Kidney (tissue), 14 donors: ENCODE data around the gene NSG1. TPM values are rescaled to one million over a fixed set of nuclear protein-coding genes. Genes with fewer than 3 reads are reported as not detected.

Experiments
- DNase-seq, 5 donors: peaks; one replicate each; pipeline ENCODE4 v3.0.0-alpha.2; 2013 to 2020
- FAIRE-seq: peaks from 2 replicates; lab custom pipeline; 2012; peaks lifted over from hg19 to GRCh38; lab: Jason Lieb, UNC
- H3K27ac ChIP-seq, 2 donors: one replicate each; pipeline ENCODE4 v1.7.0; 2013; ENCODE audit warnings: low read depth in 2 of 2, low read length in 2 of 2, inconsistent platforms in 1 of 2
- H3K27me3 ChIP-seq: one replicate; pipeline ENCODE4 v1.7.1; 2013; ENCODE audit warnings: low read length, inconsistent platforms; ENCODE audit not compliant: control insufficient read depth, insufficient read depth
- H3K36me3 ChIP-seq, 3 donors: one replicate each; pipeline versions ENCODE4 v1.7.0 to v1.7.1; 2013; ENCODE audit warnings: low read length in 3 of 3, control low read depth in 1 of 3, inconsistent platforms in 1 of 3; ENCODE audit not compliant: insufficient read depth in 3 of 3, control insufficient read depth in 2 of 3
- H3K4me1 ChIP-seq, 3 donors: one replicate each; pipeline versions ENCODE4 v1.7.0 to v1.7.1; 2013; ENCODE audit warnings: low read length in 3 of 3, inconsistent platforms in 1 of 3, low read depth in 1 of 3; ENCODE audit not compliant: control insufficient read depth in 2 of 3, insufficient read depth in 2 of 3
- H3K4me3 ChIP-seq, 3 donors: one replicate each; pipeline versions ENCODE4 v1.7.0 to v1.8.1; 2013; ENCODE audit warnings: low read length in 3 of 3, control low read depth in 1 of 3, inconsistent platforms in 1 of 3
- H3K9ac ChIP-seq, 3 donors: one replicate each; pipeline versions ENCODE4 v1.7.0 to v1.7.1; 2013; ENCODE audit warnings: low read length in 3 of 3, control low read depth in 1 of 3, inconsistent platforms in 1 of 3
- H3K9me3 ChIP-seq, 3 donors: one replicate each; pipeline versions ENCODE4 v1.7.0 to v1.7.1; 2013; ENCODE audit warnings: low read length in 3 of 3, control low read depth in 1 of 3, inconsistent platforms in 1 of 3; ENCODE audit not compliant: control insufficient read depth in 2 of 3, insufficient read depth in 1 of 3
- CTCF ChIP-seq: IDR thresholded peaks from 3 replicates; pipeline ENCODE4 v1.5.1; 2012; ENCODE audit warnings: mild to moderate bottlenecking, moderate library complexity, borderline replicate concordance; ENCODE audit not compliant: insufficient read depth; ENCODE audit errors: extremely low read depth
- intact Hi-C: fragments of 100-400 bp; cut with DNase I; formaldehyde crosslinking; loops from one replicate; pipeline ENCODE4 v1.11.1; 2022
- polyA plus RNA-seq: library from polyadenylated mRNA; stranded (reverse); fragments of 350-450 nt; fragmentation: Illumina TruSeq; extraction: RNeasy Lipid Tissue Mini Kit (QIAGEN cat#74804); gene quantifications from one replicate; pipeline ENCODE4 v1.2.3, GENCODE V29; 2014; ENCODE audit warnings: low read depth, low replicate concordance; ENCODE audit not compliant: insufficient read depth
- total RNA-seq: library from RNA; stranded (reverse); fragmentation: NEBNext Ultra II Directional; extraction: Animal tissue kit (Norgen Biotek cat#: 25700); gene quantifications from one replicate; pipeline ENCODE4 v1.2.1, GENCODE V29; 2021
- donor health status: control.
- donor health status: control.
- donor health status: control.
- donor health status: control.
- donor health status: control.
- donor health status: DM: yes; HTN: yes; CAD: no.
- donor health status: Normal renal cell carcinoma (clear cell type).

Gene NSG1
- total and polyA plus RNA-seq, 2 donors from 2014 or later, result 4.7 to 9.5 TPM

GRCh38 chr4:4425119-4425690 is 38.3 kb downstream of the NSG1 start:
- H3K9me3 ChIP-seq, result no peaks in the 10 kb centered on the region
- H3K36me3 ChIP-seq, result peaks cover 2 to 29% (median 24%) of the 10 kb centered on the region in 3 donors
- no peak overlapping the region for H3K9ac ChIP-seq
- DNase-seq (peak in 1 of 5 donors; percentile 14), FAIRE-seq (no peak)
- TF ChIP-seq CTCF, result no peak
- no peak overlapping the region for H3K27ac ChIP-seq
- intact Hi-C loops, result no loop called here
- no peaks in the 10 kb centered on the region for H3K27me3 ChIP-seq
- no peak overlapping the region for H3K4me3 ChIP-seq
- H3K4me1 ChIP-seq, result no peaks in the 10 kb centered on the region

GRCh38 chr4:4425696-4426095 is 38.8 kb downstream of the NSG1 start:
- Histone ChIP-seq H3K27me3 (no peaks in the 10 kb centered on the region), H3K36me3 (peaks cover 2 to 29% (median 19%) of the 10 kb centered on the region in 3 donors), H3K9ac (no peak overlapping the region), H3K27ac (no peak overlapping the region), H3K4me1 (no peaks in the 10 kb centered on the region), H3K4me3 (no peak overlapping the region), H3K9me3 (no peaks in the 10 kb centered on the region)
- FAIRE-seq (no peak), DNase-seq (peak in 1 of 5 donors; percentile 18)
- intact Hi-C loops, result no loop called here
- TF ChIP-seq CTCF, result no peak

GRCh38 chr4:4426511-4427120 is 39.7 kb downstream of the NSG1 start:
- Histone ChIP-seq H3K36me3 (peaks cover 2 to 27% (median 16%) of the 10 kb centered on the region in 3 donors), H3K4me1 (no peaks in the 10 kb centered on the region), H3K27me3 (no peaks in the 10 kb centered on the region), H3K9ac (no peak overlapping the region), H3K9me3 (no peaks in the 10 kb centered on the region), H3K4me3 (no peak overlapping the region), H3K27ac (no peak overlapping the region)
- FAIRE-seq (no peak), DNase-seq (peak in 3 of 5 donors; percentile 19 to 46 (median 31))
- TF ChIP-seq CTCF, result no peak
- intact Hi-C loops, result no loop called here
